Measurements from ENCODE around the gene E4F1. TPM values are rescaled to one million over a fixed set of nuclear protein-coding genes. Genes with fewer than 3 reads are reported as not detected.
A peak's percentile ranks its signal among the peaks of the same experiment; 100 is the strongest.

E4F1 gene
- polyA plus RNA-seq, 3 donors, result 4.9 to 50.9 (median 5.8) TPM

DNA sequence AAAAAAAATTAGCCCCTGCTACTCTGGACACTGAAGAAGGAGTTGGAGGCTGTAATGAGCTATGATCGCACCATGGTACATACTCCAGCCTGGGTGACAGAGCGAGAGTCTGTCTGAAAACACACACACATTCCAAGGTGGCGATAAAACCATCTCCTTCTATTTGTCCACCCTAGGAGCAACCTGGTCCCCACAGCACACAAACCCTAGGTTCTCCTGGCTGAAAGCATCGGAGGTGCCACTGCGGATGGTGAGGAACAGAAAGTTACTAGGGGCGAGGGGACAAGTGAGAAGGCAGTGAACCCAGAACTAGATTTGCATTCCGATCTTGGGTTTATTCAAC lies 29.4 kb downstream of the E4F1 start:
- Mint-ChIP-seq H3K9me3 (no peaks in the 10 kb centered on the region), H3K4me1 (peaks cover 15% of the 10 kb centered on the region), H3K27me3 (ENCODE audit: low read depth in 3 of 3) (peaks cover 0 to 1% (median 0%) of the 10 kb centered on the region in 3 donors), H3K27ac (peak overlapping the region in 5 of 7 donors; percentile 24 to 77 (median 61)), H3K4me3 (no peak overlapping the region), H3K36me3 (peaks cover 41 to 62% of the 10 kb centered on the region in 2 donors)
- H4K20me1 ChIP-seq (ENCODE audit: insufficient read depth, low read length), result peaks cover 26% of the 10 kb centered on the region
- H2AFZ ChIP-seq (ENCODE audit: insufficient read depth, low read depth, low read length, poor library complexity, severe bottlenecking), result no peak overlapping the region
- no peak for DNase-seq
- intact Hi-C loops (cut with micrococcal nuclease), result loop anchor here in 1 of 2 donors (5.0 to 10.0 kb wide), 2 partner anchors 55 to 248 kb away; partner anchors contain the start of genes CASKIN1 and ZNF598
- TF ChIP-seq, protein P1, sequence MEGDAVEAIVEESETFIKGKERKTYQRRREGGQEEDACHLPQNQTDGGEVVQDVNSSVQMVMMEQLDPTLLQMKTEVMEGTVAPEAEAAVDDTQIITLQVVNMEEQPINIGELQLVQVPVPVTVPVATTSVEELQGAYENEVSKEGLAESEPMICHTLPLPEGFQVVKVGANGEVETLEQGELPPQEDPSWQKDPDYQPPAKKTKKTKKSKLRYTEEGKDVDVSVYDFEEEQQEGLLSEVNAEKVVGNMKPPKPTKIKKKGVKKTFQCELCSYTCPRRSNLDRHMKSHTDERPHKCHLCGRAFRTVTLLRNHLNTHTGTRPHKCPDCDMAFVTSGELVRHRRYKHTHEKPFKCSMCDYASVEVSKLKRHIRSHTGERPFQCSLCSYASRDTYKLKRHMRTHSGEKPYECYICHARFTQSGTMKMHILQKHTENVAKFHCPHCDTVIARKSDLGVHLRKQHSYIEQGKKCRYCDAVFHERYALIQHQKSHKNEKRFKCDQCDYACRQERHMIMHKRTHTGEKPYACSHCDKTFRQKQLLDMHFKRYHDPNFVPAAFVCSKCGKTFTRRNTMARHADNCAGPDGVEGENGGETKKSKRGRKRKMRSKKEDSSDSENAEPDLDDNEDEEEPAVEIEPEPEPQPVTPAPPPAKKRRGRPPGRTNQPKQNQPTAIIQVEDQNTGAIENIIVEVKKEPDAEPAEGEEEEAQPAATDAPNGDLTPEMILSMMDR (IDR thresholded peaks at IDR 0.05), result no peak
- no peak overlapping the region for H3K4me3 ChIP-seq (replicated peaks in 1 of 3; ENCODE audit: low read depth in 2 of 3, low read length in 3 of 3)
- no peak overlapping the region for H3K9ac ChIP-seq (ENCODE audit: insufficient read depth, low read length, poor library complexity, severe bottlenecking)
- peaks cover 48 to 50% of the 10 kb centered on the region in 2 donors for H3K36me3 ChIP-seq (replicated peaks in 1 of 2; ENCODE audit: control insufficient read depth in 1 of 2, insufficient read depth in 2 of 2, low read length in 2 of 2)
- H3K9me3 ChIP-seq (replicated peaks in 1 of 2; ENCODE audit: control insufficient read depth in 1 of 2, insufficient read depth in 1 of 2, low read length in 2 of 2), result no peaks in the 10 kb centered on the region
- H3K4me2 ChIP-seq (replicated peaks; ENCODE audit: extremely low read depth, low read length, poor library complexity, severe bottlenecking), result no peak overlapping the region
- H3K79me2 ChIP-seq (ENCODE audit: insufficient read depth, low read length), result peaks cover 31% of the 10 kb centered on the region
- no CpG with 5 or more reads among the region's 7 CpGs for WGBS (ENCODE audit: insufficient coverage)
- H3K27ac ChIP-seq (ENCODE audit: low read depth in 1 of 2, low read length in 2 of 2), result no peak overlapping the region
- H3K4me1 ChIP-seq (ENCODE audit: control insufficient read depth in 1 of 2, insufficient read depth in 2 of 2, low read length in 2 of 2), result peaks cover 19 to 20% of the 10 kb centered on the region in 2 donors
- no peaks in the 10 kb centered on the region for H3K27me3 ChIP-seq (ENCODE audit: control insufficient read depth in 2 of 2, insufficient read depth in 2 of 2, low read length in 2 of 2)

DNA sequence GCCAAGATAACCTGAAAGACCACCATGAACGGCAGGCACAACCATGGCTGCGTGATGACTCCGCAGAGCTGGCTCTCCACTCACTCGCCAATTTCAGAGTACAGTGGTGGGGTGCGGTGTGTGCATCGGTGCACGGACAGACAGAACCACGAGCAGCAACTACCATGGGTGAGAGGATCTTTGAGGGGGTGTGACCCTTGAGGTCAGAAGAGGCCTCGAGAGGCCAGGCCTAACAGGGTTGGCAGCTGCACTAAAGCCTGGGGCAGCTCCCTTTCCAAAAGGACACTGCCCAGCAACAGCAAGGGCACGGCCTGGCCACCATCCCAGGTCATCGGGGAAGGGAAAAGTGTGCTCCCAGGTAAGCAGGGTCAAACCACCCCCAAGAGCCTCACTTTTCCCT lies 29.9 kb downstream of the E4F1 start:
- Histone ChIP-seq H3K79me2 (ENCODE audit: insufficient read depth, low read length) (peaks cover 34% of the 10 kb centered on the region), H3K9me3 (replicated peaks in 1 of 2; ENCODE audit: control insufficient read depth in 1 of 2, insufficient read depth in 1 of 2, low read length in 2 of 2) (no peaks in the 10 kb centered on the region), H3K4me1 (ENCODE audit: control insufficient read depth in 1 of 2, insufficient read depth in 2 of 2, low read length in 2 of 2) (peaks cover 19 to 20% of the 10 kb centered on the region in 2 donors), H3K36me3 (replicated peaks in 1 of 2; ENCODE audit: control insufficient read depth in 1 of 2, insufficient read depth in 2 of 2, low read length in 2 of 2) (peaks cover 53 to 55% of the 10 kb centered on the region in 2 donors), H3K27ac (ENCODE audit: low read depth in 1 of 2, low read length in 2 of 2) (no peak overlapping the region), H2AFZ (ENCODE audit: insufficient read depth, low read depth, low read length, poor library complexity, severe bottlenecking) (no peak overlapping the region), H3K27me3 (ENCODE audit: control insufficient read depth in 2 of 2, insufficient read depth in 2 of 2, low read length in 2 of 2) (no peaks in the 10 kb centered on the region), H3K9ac (ENCODE audit: insufficient read depth, low read length, poor library complexity, severe bottlenecking) (no peak overlapping the region), H3K4me2 (replicated peaks; ENCODE audit: extremely low read depth, low read length, poor library complexity, severe bottlenecking) (no peak overlapping the region), H3K4me3 (replicated peaks in 1 of 3; ENCODE audit: low read depth in 2 of 3, low read length in 3 of 3) (no peak overlapping the region), H4K20me1 (ENCODE audit: insufficient read depth, low read length) (peaks cover 31% of the 10 kb centered on the region)
- DNase-seq, result no peak
- Mint-ChIP-seq H3K27me3 (ENCODE audit: low read depth in 3 of 3) (peaks cover 0 to 1% (median 0%) of the 10 kb centered on the region in 3 donors), H3K9me3 (no peaks in the 10 kb centered on the region), H3K27ac (peak overlapping the region in 2 of 7 donors; percentile 59 to 61), H3K4me3 (no peak overlapping the region), H3K36me3 (peaks cover 45 to 63% of the 10 kb centered on the region in 2 donors), H3K4me1 (peaks cover 15% of the 10 kb centered on the region)
- 89% methylated on average over 6 of the region's 11 CpGs for WGBS (ENCODE audit: insufficient coverage)
- TF ChIP-seq, protein P1 (IDR thresholded peaks at IDR 0.05), result no peak
- intact Hi-C loops (cut with micrococcal nuclease), result loop anchor here in 1 of 2 donors (5.0 to 10.0 kb wide), 2 partner anchors 56 to 248 kb away; partner anchors contain the start of genes CASKIN1 and ZNF598
